ENCODE results near the gene PRDX2. TPM values are rescaled to one million over a fixed set of nuclear protein-coding genes. Genes with fewer than 3 reads are reported as not detected.

PRDX2 gene
- polyA plus RNA-seq, 2 donors = 157 to 323 TPM

DNA sequence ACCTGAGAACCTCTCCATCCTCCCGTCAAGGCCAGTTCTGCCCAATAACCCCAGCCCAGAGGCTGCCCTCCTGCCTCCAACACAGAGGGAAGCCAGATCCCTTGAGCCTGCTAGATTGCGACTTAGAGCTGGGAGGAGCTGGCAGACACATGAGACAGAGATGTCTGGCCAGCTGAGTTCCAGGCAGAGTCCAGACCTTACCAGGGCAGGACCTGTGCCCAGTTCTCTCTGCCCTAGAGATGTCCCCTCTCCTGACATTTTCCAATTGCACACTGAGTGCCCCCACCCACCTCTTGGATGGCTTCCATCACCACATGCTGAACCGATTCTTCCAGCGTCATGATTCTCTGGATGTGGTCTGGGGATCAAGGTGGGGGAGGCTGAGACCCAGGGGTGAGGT is 29.3 kb downstream of the PRDX2 start:
- Histone ChIP-seq H3K36me3 (ENCODE audit: control insufficient read depth in 2 of 2, insufficient read depth in 2 of 2, low read length in 1 of 2) (peaks cover 5 to 30% of the 10 kb centered on the region in 2 donors), H3K4me3 (ENCODE audit: low read depth in 1 of 2, low read length in 2 of 2) (no peak overlapping the region), H3K27me3 (ENCODE audit: control insufficient read depth in 1 of 2, insufficient read depth in 2 of 2, low read length in 2 of 2) (no peaks in the 10 kb centered on the region), H3K9me3 (ENCODE audit: control insufficient read depth in 2 of 2, insufficient read depth in 1 of 2, low read depth in 1 of 2, low read length in 1 of 2) (no peaks in the 10 kb centered on the region), H3K27ac (ENCODE audit: low read depth in 2 of 2, low read length in 1 of 2) (no peak overlapping the region), H3K4me1 (ENCODE audit: control insufficient read depth in 2 of 2, insufficient read depth in 2 of 2, low read length in 1 of 2) (peaks cover 0 to 10% of the 10 kb centered on the region in 2 donors)
- 77 to 82% methylated on average over 4 of the region's 4 CpGs for WGBS, 2 donors

DNA sequence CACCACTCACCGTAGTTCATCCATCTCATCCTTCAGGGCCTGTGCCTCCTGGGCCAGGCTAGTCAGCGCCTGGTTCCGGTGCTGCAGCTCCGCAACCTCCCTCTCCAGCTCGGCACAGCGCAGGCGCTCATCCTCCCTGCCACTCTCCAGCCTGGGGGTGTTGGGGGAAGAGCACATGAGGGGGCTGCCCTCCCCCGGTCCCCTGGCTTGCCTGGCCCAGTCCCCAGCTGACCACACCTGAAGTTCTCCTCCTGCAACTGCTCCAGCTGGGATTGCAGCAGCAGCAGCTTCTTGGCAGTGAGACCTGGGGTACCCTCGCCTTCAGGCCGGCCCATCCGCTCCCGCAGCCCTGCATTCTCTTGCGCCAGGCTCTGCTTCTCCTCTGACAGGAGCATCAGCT is 30.7 kb downstream of the PRDX2 start:
- WGBS, 2 donors = 95 to 97% methylated on average over 13 of the region's 13 CpGs
- no peaks in the 10 kb centered on the region for H3K27me3 ChIP-seq (ENCODE audit: control insufficient read depth in 1 of 2, insufficient read depth in 2 of 2, low read length in 2 of 2)
- H3K4me3 ChIP-seq (ENCODE audit: low read depth in 1 of 2, low read length in 2 of 2) = no peak overlapping the region
- H3K9me3 ChIP-seq (ENCODE audit: control insufficient read depth in 2 of 2, insufficient read depth in 1 of 2, low read depth in 1 of 2, low read length in 1 of 2) = no peaks in the 10 kb centered on the region
- H3K4me1 ChIP-seq (ENCODE audit: control insufficient read depth in 2 of 2, insufficient read depth in 2 of 2, low read length in 1 of 2) = peaks cover 0 to 10% of the 10 kb centered on the region in 2 donors
- H3K36me3 ChIP-seq (ENCODE audit: control insufficient read depth in 2 of 2, insufficient read depth in 2 of 2, low read length in 1 of 2) = peaks cover 5 to 30% of the 10 kb centered on the region in 2 donors
- H3K27ac ChIP-seq (ENCODE audit: low read depth in 2 of 2, low read length in 1 of 2) = no peak overlapping the region

DNA sequence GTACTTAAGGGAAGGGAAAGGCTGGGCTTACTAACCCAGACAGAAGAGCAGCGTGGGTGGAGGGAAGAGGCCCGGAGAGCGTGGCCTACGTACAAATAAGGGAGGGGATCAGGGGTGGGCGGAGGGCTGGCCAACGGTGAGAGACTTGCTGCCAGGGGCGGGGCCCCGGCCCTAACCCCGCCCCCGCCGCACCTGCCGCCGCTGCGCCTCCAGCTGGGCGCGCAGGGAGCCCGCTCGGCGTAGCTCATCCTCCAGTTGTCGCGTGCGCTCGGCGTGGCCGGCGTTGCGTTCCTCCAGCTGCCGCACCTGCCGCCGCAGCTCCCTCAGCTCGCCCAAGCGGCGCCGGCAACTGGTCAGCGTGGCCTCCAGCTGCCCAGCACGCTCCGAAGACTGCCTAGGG is 31.9 kb downstream of the PRDX2 start:
- Histone ChIP-seq H3K27ac (ENCODE audit: low read depth in 2 of 2, low read length in 1 of 2) (no peak overlapping the region), H3K4me3 (ENCODE audit: low read depth in 1 of 2, low read length in 2 of 2) (no peak overlapping the region), H3K9me3 (ENCODE audit: control insufficient read depth in 2 of 2, insufficient read depth in 1 of 2, low read depth in 1 of 2, low read length in 1 of 2) (no peaks in the 10 kb centered on the region), H3K27me3 (ENCODE audit: control insufficient read depth in 1 of 2, insufficient read depth in 2 of 2, low read length in 2 of 2) (no peaks in the 10 kb centered on the region), H3K4me1 (ENCODE audit: control insufficient read depth in 2 of 2, insufficient read depth in 2 of 2, low read length in 1 of 2) (peaks cover 0 to 5% of the 10 kb centered on the region in 2 donors), H3K36me3 (ENCODE audit: control insufficient read depth in 2 of 2, insufficient read depth in 2 of 2, low read length in 1 of 2) (peaks cover 5 to 34% of the 10 kb centered on the region in 2 donors)
- 51 to 69% methylated on average over 33 to 37 of the region's 37 CpGs for WGBS, 2 donors

DNA sequence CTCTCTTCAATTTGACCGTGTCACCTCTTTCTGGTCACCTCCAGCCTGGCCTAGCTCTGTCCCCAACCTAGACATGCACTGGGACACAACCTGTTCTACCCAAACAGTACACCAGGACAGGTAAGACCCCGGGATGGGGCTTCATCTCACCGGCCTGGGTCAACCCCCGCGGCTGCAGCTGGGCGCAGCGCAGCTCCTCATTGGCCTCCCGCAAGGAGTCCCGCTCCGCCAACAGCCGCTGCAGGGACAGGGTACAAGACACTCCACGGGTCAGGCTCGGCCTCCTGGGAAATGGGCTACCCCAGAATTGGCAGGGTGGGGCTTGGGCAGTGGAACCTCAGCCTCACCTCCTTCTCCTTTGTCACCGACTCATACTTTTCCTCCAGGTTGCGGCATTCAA is 33.9 kb downstream of the PRDX2 start:
- H3K36me3 ChIP-seq (ENCODE audit: control insufficient read depth in 2 of 2, insufficient read depth in 2 of 2, low read length in 1 of 2) = peaks cover 14 to 43% of the 10 kb centered on the region in 2 donors
- WGBS, 2 donors = 96% methylated on average over 15 of the region's 15 CpGs

DNA sequence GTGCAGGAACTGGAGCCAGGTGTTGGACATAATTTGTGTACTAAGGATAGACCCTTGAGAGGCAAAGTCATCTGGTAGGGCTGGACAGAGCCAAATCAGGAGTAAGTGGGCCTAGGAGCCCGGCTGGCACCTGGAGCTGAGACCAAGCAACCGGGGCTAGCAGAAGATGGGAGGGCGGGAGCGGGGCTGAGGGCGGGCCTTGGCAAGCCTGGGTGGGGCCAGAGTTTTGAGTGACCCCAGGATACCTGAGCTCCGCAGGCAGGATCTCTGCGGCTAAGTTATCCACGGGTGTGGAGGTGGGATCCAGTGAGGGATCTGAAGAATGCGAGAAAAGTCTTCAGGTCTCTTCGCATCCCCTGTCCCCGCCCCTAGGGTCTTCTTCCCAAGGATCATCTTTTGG is 34.5 kb downstream of the PRDX2 start:
- Histone ChIP-seq H3K9me3 (ENCODE audit: control insufficient read depth in 2 of 2, insufficient read depth in 1 of 2, low read depth in 1 of 2, low read length in 1 of 2) (no peaks in the 10 kb centered on the region), H3K4me3 (ENCODE audit: low read depth in 1 of 2, low read length in 2 of 2) (no peak overlapping the region), H3K27me3 (ENCODE audit: control insufficient read depth in 1 of 2, insufficient read depth in 2 of 2, low read length in 2 of 2) (no peaks in the 10 kb centered on the region), H3K4me1 (ENCODE audit: control insufficient read depth in 2 of 2, insufficient read depth in 2 of 2, low read length in 1 of 2) (no peaks in the 10 kb centered on the region), H3K27ac (ENCODE audit: low read depth in 2 of 2, low read length in 1 of 2) (no peak overlapping the region), H3K36me3 (ENCODE audit: control insufficient read depth in 2 of 2, insufficient read depth in 2 of 2, low read length in 1 of 2) (peaks cover 14 to 44% of the 10 kb centered on the region in 2 donors)
- WGBS, 2 donors = 89 to 91% methylated on average over 11 of the region's 11 CpGs

More for the DNA sequence above, 33.9 kb downstream of the PRDX2 start:
- Histone ChIP-seq H3K27ac (ENCODE audit: low read depth in 2 of 2, low read length in 1 of 2) (no peak overlapping the region), H3K4me3 (ENCODE audit: low read depth in 1 of 2, low read length in 2 of 2) (no peak overlapping the region), H3K27me3 (ENCODE audit: control insufficient read depth in 1 of 2, insufficient read depth in 2 of 2, low read length in 2 of 2) (no peaks in the 10 kb centered on the region), H3K9me3 (ENCODE audit: control insufficient read depth in 2 of 2, insufficient read depth in 1 of 2, low read depth in 1 of 2, low read length in 1 of 2) (no peaks in the 10 kb centered on the region), H3K4me1 (ENCODE audit: control insufficient read depth in 2 of 2, insufficient read depth in 2 of 2, low read length in 1 of 2) (no peaks in the 10 kb centered on the region)

DNA sequence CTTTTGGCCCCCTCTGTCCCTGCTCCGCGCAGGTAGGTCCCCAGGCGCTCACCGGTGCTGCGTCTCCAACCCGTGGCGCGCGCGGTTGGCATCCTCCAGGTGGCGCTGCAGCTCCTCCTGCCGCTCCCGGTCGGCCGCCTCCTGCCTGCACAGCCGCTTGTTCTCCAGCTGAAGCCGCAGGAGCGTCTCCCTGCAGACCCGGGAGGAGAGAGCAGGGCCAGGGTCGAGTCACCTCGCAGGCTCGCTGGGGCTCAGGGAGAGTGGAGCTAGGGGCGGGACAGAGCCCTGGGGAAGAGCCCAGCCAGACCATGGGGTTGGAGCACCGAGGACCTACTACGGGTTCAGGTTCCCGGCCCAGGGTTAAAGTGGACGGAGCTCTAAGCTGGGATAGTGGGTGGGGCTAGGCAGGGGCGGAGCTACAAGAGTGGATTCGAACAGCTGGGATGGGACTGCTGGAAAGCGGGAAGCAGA is 35.5 kb downstream of the PRDX2 start:
- Histone ChIP-seq H3K36me3 (ENCODE audit: control insufficient read depth in 2 of 2, insufficient read depth in 2 of 2, low read length in 1 of 2) (peaks cover 14 to 45% of the 10 kb centered on the region in 2 donors), H3K4me3 (ENCODE audit: low read depth in 1 of 2, low read length in 2 of 2) (peak overlapping the region in 1 of 2 donors; percentile 28), H3K4me1 (ENCODE audit: control insufficient read depth in 2 of 2, insufficient read depth in 2 of 2, low read length in 1 of 2) (no peaks in the 10 kb centered on the region), H3K27me3 (ENCODE audit: control insufficient read depth in 1 of 2, insufficient read depth in 2 of 2, low read length in 2 of 2) (no peaks in the 10 kb centered on the region), H3K9me3 (ENCODE audit: control insufficient read depth in 2 of 2, insufficient read depth in 1 of 2, low read depth in 1 of 2, low read length in 1 of 2) (no peaks in the 10 kb centered on the region), H3K27ac (ENCODE audit: low read depth in 2 of 2, low read length in 1 of 2) (no peak overlapping the region)
- 39 to 69% methylated on average over 30 of the region's 30 CpGs for WGBS, 2 donors

DNA sequence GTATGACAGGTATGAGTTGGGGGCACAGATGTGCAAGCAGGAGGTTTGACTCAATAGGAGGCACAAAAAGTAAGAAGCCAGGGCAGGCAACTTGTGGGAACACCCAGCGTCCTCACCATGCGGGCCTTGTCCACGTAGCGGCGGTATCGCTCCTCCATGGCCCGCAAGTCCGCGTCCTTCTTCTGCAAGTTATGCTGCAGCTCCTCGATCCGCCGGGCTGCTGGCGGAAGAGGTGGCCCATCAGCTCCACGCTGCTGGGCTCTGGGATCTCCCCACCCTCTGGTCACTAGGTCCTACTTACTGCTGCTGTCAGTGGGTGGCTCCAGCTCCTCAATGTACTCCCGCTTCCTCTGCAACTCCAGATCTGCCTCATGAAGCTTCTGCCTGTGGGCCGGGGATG is 36.9 kb downstream of the PRDX2 start:
- no peak overlapping the region for H3K4me3 ChIP-seq (ENCODE audit: low read depth in 1 of 2, low read length in 2 of 2)
- no peaks in the 10 kb centered on the region for H3K9me3 ChIP-seq (ENCODE audit: control insufficient read depth in 2 of 2, insufficient read depth in 1 of 2, low read depth in 1 of 2, low read length in 1 of 2)
- peaks cover 9 to 32% of the 10 kb centered on the region in 2 donors for H3K36me3 ChIP-seq (ENCODE audit: control insufficient read depth in 2 of 2, insufficient read depth in 2 of 2, low read length in 1 of 2)
- WGBS, 2 donors = 96 to 99% methylated on average over 16 of the region's 16 CpGs
- H3K27ac ChIP-seq (ENCODE audit: low read depth in 2 of 2, low read length in 1 of 2) = no peak overlapping the region
- no peaks in the 10 kb centered on the region for H3K4me1 ChIP-seq (ENCODE audit: control insufficient read depth in 2 of 2, insufficient read depth in 2 of 2, low read length in 1 of 2)
- H3K27me3 ChIP-seq (ENCODE audit: control insufficient read depth in 1 of 2, insufficient read depth in 2 of 2, low read length in 2 of 2) = no peaks in the 10 kb centered on the region

DNA sequence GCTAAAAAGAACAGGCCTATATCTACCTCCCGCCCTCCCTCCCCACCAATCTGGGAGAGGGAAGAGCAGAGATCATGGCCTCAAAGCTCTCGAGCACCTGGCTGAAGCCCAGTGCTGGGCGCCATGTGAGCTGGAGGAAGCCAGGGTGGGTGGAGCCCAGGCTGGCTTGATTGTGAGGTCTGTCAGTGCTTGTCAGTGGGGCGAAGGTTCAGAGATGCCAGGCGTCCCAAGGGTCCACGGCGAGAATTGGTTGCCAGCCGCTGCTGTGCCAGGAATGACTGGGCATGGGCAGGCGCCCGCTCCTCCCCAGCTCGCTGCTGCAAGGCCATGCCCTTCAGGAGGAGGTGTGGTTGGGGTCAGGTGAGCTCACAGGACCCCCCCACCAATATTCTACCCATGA is 38.5 kb downstream of the PRDX2 start:
- 87 to 92% methylated on average over 11 of the region's 11 CpGs for WGBS, 2 donors
- no peaks in the 10 kb centered on the region for H3K4me1 ChIP-seq (ENCODE audit: control insufficient read depth in 2 of 2, insufficient read depth in 2 of 2, low read length in 1 of 2)
- H3K27me3 ChIP-seq (ENCODE audit: control insufficient read depth in 1 of 2, insufficient read depth in 2 of 2, low read length in 2 of 2) = no peaks in the 10 kb centered on the region
- no peak overlapping the region for H3K27ac ChIP-seq (ENCODE audit: low read depth in 2 of 2, low read length in 1 of 2)
- H3K9me3 ChIP-seq (ENCODE audit: control insufficient read depth in 2 of 2, insufficient read depth in 1 of 2, low read depth in 1 of 2, low read length in 1 of 2) = no peaks in the 10 kb centered on the region
- peaks cover 9 to 27% of the 10 kb centered on the region in 2 donors for H3K36me3 ChIP-seq (ENCODE audit: control insufficient read depth in 2 of 2, insufficient read depth in 2 of 2, low read length in 1 of 2)
- H3K4me3 ChIP-seq (ENCODE audit: low read depth in 1 of 2, low read length in 2 of 2) = no peak overlapping the region

DNA sequence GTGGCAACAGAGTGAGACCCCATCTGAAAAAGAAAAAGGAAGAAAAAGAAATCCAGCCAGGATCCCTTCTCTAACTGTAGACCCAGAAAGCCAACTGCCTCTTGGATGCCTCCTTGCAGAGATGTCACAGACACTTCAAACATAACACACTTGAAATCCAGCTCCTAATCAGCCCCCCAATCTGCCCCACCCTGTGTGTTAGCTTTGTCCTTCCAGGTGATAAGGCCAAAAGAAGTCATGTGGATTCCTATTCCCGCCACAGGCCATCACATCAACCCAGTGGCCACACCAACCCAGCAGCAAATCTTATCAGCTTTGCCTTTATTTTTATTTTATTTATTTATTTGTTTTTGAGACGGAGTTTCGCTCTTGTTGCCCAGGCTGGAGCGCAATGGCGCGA is 41.9 kb downstream of the PRDX2 start:
- no peak overlapping the region for H3K4me3 ChIP-seq (ENCODE audit: low read depth in 1 of 2, low read length in 2 of 2)
- H3K36me3 ChIP-seq (ENCODE audit: control insufficient read depth in 2 of 2, insufficient read depth in 2 of 2, low read length in 1 of 2) = peaks cover 9 to 18% of the 10 kb centered on the region in 2 donors
- WGBS, 2 donors = 92 to 93% methylated on average over 6 of the region's 6 CpGs
- H3K9me3 ChIP-seq (ENCODE audit: control insufficient read depth in 2 of 2, insufficient read depth in 1 of 2, low read depth in 1 of 2, low read length in 1 of 2) = no peaks in the 10 kb centered on the region
- no peak overlapping the region for H3K27ac ChIP-seq (ENCODE audit: low read depth in 2 of 2, low read length in 1 of 2)
- H3K4me1 ChIP-seq (ENCODE audit: control insufficient read depth in 2 of 2, insufficient read depth in 2 of 2, low read length in 1 of 2) = no peaks in the 10 kb centered on the region
- H3K27me3 ChIP-seq (ENCODE audit: control insufficient read depth in 1 of 2, insufficient read depth in 2 of 2, low read length in 2 of 2) = no peaks in the 10 kb centered on the region

DNA sequence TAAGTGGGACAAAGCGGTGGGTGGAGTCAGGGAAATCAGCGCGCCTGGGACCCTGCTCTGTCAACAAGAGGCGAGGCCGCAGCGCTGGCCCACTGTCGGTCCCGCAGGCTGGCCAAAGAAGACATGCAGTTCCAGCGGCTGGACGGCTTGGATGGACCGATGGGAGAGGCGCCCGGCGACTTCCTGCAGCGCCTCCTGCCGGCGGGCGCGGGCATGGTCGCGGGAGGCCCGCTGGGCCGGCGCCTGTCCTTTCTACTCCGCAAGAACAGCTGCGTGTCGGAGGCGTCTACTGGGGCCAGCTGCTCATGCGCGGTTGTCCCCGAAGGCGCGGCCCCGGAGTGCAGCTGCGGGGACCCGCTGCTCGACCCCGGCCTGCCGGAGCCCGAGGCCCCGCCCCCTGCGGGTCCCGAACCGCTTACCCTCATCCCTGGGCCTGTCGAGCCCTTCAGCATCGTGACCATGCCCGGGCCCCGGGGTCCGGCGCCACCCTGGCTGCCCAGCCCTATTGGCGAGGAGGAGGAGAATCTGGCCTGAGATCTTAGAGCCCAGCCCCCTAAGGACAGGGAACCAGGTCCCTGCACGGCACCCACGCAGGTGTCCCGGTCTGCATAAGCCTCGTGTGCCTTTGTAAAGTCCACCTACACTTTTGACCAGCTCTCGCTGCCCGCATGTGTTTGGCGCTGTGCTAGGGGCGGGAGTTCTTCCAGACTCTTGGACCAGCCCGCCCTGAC is 43.9 kb downstream of the PRDX2 start:
- 6% methylated on average over 49 to 60 of the region's 60 CpGs for WGBS, 2 donors
- H3K4me1 ChIP-seq (ENCODE audit: control insufficient read depth in 2 of 2, insufficient read depth in 2 of 2, low read length in 1 of 2) = peaks cover 0 to 2% of the 10 kb centered on the region in 2 donors
- peaks cover 0 to 6% of the 10 kb centered on the region in 2 donors for H3K36me3 ChIP-seq (ENCODE audit: control insufficient read depth in 2 of 2, insufficient read depth in 2 of 2, low read length in 1 of 2)
- H3K27ac ChIP-seq (ENCODE audit: low read depth in 2 of 2, low read length in 1 of 2) = no peak overlapping the region
- no peaks in the 10 kb centered on the region for H3K27me3 ChIP-seq (ENCODE audit: control insufficient read depth in 1 of 2, insufficient read depth in 2 of 2, low read length in 2 of 2)
- H3K4me3 ChIP-seq (ENCODE audit: low read depth in 1 of 2, low read length in 2 of 2) = peak overlapping the region; percentile 32 to 39
- no peaks in the 10 kb centered on the region for H3K9me3 ChIP-seq (ENCODE audit: control insufficient read depth in 2 of 2, insufficient read depth in 1 of 2, low read depth in 1 of 2, low read length in 1 of 2)
